HK-2 (cell line): ENCODE data around the gene ATP10B.

Experiments used
- DNase-seq: peaks from one replicate; pipeline ENCODE4 v3.0.0-alpha.2; 2018; ENCODE audit not compliant: unreplicated experiment

The ATP10B gene

GRCh38 chr5:160635663-160636062 lies 216.3 kb downstream of the ATP10B start:
- DNase-seq = no peak

- no peak for DNase-seq
These were observed 217.0 kb downstream of the ATP10B start for GRCh38 chr5:160635046-160635445.

- DNase-seq = no peak
These were observed 223.0 kb downstream of the ATP10B start for GRCh38 chr5:160629003-160629402.

- no peak for DNase-seq
These were observed 223.4 kb downstream of the ATP10B start for GRCh38 chr5:160628619-160628968.

- no peak for DNase-seq
These were observed 223.9 kb downstream of the ATP10B start for GRCh38 chr5:160627921-160628618.

DNA sequence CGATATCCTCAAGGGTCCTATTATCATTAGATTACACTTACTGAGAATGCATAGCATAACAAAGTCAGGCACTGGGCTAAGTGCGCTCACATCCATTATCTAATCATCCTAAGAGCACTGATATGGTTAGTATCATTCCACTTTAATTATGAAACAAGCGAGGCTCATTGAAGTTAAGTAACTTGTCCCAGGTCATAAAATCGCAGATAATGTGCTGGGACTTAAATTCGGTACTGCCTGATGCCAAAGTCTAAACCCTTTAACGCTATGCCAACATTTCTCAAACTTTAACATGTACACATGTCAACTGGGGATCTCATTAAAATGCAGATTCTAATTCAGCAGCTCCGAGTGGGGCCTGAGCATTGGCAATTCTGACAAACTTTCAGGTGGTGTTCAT lies 225.7 kb downstream of the ATP10B start:
- no peak for DNase-seq

DNA sequence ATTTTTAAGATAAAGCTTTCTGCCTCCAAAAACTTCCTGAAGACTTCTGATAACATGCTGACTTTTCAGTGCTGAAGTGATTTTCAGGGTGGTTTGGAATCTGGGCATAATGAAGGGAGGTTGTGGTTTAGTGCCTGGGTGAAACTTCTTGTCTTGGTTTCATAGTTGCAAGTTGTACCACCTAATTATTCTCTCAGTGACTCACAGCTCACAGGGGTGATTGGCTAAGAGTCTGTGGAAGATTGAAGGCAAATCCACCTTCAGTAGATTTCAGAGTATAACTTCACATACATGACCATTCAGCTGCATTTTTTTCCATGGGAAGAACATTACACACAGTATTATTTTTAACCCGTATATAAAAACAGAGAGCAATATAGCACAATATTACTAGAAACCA lies 230.5 kb downstream of the ATP10B start:
- DNase-seq = no peak

GRCh38 chr5:160620401-160620800 lies 231.6 kb downstream of the ATP10B start:
- DNase-seq = no peak

- DNase-seq = no peak
These were observed 232.6 kb downstream of the ATP10B start for GRCh38 chr5:160619381-160619780.

- DNase-seq = no peak
These were observed 233.7 kb downstream of the ATP10B start for GRCh38 chr5:160618286-160618685.

DNA sequence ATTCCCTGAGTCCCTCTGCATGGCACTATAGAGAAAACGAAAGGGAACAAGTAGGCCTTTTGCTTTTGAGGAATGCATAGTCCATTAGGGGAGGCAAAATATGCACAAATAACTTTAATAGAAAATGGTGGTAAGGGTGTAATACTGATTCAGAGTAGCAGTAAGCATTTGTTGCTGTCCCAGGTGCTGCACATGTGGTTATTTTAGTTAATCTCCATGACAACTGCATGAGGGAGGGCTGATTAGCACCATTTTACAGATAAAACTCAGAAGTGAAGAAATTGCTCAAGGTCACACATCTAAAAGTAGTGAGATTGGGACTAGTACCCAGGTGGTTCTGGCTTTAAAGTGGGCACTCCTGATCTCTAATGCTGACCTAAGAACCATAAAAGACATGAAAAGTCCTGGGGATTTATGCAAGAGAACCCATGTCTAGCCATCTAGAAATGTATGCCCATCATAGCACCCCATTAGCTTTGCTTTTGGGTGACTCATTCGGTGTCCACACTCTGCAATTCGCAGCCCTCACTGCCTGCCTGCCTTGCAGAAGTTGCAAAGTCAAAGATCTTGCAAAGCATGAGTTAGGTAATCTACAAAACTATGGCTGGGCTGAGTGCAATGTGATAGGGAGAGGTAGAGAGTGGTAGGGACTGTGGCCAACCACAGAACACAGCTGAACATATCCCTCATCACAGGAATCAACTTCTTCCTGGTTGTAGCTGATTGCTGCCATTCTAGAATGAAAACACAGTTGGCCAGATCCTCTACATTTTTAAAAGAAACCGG lies 235.1 kb downstream of the ATP10B start:
- no peak for DNase-seq

- no peak for DNase-seq
These were observed 237.9 kb downstream of the ATP10B start for GRCh38 chr5:160614136-160614535.

- no peak for DNase-seq
These were observed 246.7 kb downstream of the ATP10B start for GRCh38 chr5:160605266-160605665.

- no peak for DNase-seq
These were observed 247.5 kb downstream of the ATP10B start for GRCh38 chr5:160604484-160604883.

GRCh38 chr5:160602744-160603143 lies 249.3 kb downstream of the ATP10B start:
- DNase-seq = no peak

GRCh38 chr5:160601046-160601445 lies 251.0 kb downstream of the ATP10B start:
- DNase-seq = no peak

DNA sequence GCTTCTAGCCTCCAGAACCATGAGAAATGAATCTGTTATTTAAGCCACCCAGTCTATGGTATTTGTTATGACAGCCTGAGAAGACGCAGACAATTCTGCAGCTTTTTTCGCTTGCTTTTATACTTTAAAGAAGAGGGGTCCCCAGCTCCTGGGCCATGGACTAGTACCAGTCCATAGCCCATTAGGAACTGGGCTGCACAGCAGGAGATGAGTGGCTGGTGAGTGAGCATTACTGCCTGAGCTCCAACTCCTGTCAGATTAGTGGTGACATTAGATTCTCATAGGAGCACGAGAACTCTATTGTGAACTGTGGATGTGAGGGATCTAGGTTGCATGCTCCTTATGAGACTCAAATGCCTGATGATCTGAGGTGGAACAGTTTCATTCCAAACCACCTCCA lies 278.7 kb downstream of the ATP10B start:
- no peak for DNase-seq

- DNase-seq = no peak
These were observed 284.8 kb downstream of the ATP10B start for GRCh38 chr5:160567031-160567705.

DNA sequence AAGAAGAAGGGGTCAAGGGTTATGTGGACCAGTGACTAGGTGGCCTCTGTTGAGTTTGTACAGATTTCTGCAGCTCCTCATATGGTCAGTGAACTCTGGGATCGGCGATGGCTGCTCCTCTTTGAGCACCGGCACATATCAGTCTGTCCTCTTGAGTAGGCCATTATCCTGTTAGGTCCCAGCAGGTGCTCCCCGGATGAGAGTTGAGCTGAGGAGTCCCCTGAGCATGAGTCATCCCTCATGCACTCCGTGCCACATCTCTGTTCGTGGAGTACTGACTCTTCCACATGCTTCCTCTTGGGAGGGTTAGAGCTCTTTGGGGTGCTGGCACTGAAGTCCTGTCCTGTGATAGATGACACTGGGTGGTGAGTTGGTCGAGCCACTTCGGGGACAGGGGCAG lies 286.6 kb downstream of the ATP10B start:
- DNase-seq = no peak

GRCh38 chr5:160556846-160557245 lies 295.2 kb downstream of the ATP10B start:
- no peak for DNase-seq

- no peak for DNase-seq
These were observed 295.9 kb downstream of the ATP10B start for GRCh38 chr5:160555971-160556631.

DNA sequence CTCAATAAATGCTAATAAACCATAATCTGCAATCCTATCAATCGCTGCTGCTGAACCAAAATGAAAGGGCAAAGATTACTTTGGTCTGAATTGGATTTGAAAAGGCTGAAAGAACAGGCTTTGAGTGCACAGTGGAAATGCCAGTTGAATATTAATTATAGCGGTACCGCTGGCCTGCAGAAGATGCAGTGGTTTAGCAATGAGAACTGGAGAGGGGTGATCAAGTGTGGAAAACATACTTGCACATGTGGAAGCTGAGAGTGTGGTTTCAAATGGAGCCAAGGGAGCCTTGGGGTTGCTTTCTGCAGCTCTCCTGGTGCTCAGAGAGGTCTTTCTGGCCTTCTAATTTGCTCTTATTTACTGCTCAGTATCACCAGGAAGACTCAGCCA lies 296.4 kb downstream of the ATP10B start:
- no peak for DNase-seq
